Brain microvascular endothelial cell (primary cell): ENCODE results near the gene MANF.

ENCODE experiments used
- DNase-seq: peaks from one replicate; pipeline ENCODE4 v3.0.0-alpha.2; 2020
- H3K27ac ChIP-seq: fragments of 250-450 bp; sonication (Bioruptor Pico); 2 replicates; pipeline ENCODE4 v1.5.1; 2020; ENCODE audit warnings: mild to moderate bottlenecking, moderate library complexity
- H3K27me3 ChIP-seq: fragments of 250-450 bp; sonication (Bioruptor Pico); replicated peaks from 2 replicates; pipeline ENCODE4 v1.5.1; 2020; ENCODE audit warnings: mild to moderate bottlenecking
- H3K36me3 ChIP-seq: fragments of 250-450 bp; sonication (Bioruptor Pico); replicated peaks from 2 replicates; pipeline ENCODE4 v1.5.1; 2020; ENCODE audit warnings: mild to moderate bottlenecking
- H3K4me3 ChIP-seq: 2 replicates; pipeline ENCODE4 v1.5.1; 2011; ENCODE audit warnings: low read depth, mild to moderate bottlenecking, control low read depth, low read length, moderate library complexity
- CTCF ChIP-seq: IDR thresholded peaks from 2 replicates; pipeline ENCODE4 v1.5.1; 2011; ENCODE audit warnings: low read depth, mild to moderate bottlenecking, moderate library complexity, low read length, control low read depth, inconsistent platforms; ENCODE audit errors: missing control alignments
- in situ Hi-C: cut with HindIII; loops from 2 replicates; pipeline ENCODE4 v1.10.0; 2017; ENCODE audit warnings: low sequenced_read_pairs, low pct_ligation_motif_present

MANF gene

GRCh38 chr3:51340989-51341636, 44.0 kb upstream of the MANF start:
- H3K4me3 ChIP-seq, result no peak overlapping the region
- H3K27ac ChIP-seq, result peak overlapping the region; percentile 71
- peak; percentile 33 for DNase-seq
- TF ChIP-seq CTCF, result no peak
- H3K27me3 ChIP-seq, result no peaks in the 10 kb centered on the region
- no peaks in the 10 kb centered on the region for H3K36me3 ChIP-seq
- in situ Hi-C loops, result no loop called here

GRCh38 chr3:51343918-51344687, 41.0 kb upstream of the MANF start:
- in situ Hi-C loops, result no loop called here
- no peaks in the 10 kb centered on the region for H3K27me3 ChIP-seq
- H3K4me3 ChIP-seq, result no peak overlapping the region
- H3K36me3 ChIP-seq, result no peaks in the 10 kb centered on the region
- TF ChIP-seq CTCF, result no peak
- H3K27ac ChIP-seq, result no peak overlapping the region
- peak; percentile 92 for DNase-seq

- in situ Hi-C loops, result loop anchor here (25.0 kb wide), 1 partner anchor 238 kb away; no protein-coding TSS in a partner anchor
- no peak for DNase-seq
- no peak for TF ChIP-seq CTCF
- Histone ChIP-seq H3K4me3 (no peak overlapping the region), H3K27me3 (no peaks in the 10 kb centered on the region), H3K36me3 (no peaks in the 10 kb centered on the region), H3K27ac (no peak overlapping the region)
These were observed 34.3 kb upstream of the MANF start for GRCh38 chr3:51350751-51351150.

GRCh38 chr3:51353131-51353530, 32.0 kb upstream of the MANF start:
- DNase-seq, result no peak
- Histone ChIP-seq H3K27me3 (no peaks in the 10 kb centered on the region), H3K27ac (no peak overlapping the region), H3K36me3 (no peaks in the 10 kb centered on the region), H3K4me3 (no peak overlapping the region)
- no peak for TF ChIP-seq CTCF
- in situ Hi-C loops, result loop anchor here (25.0 kb wide), 1 partner anchor 241 kb away; no protein-coding TSS in a partner anchor

- no peak overlapping the region for H3K27ac ChIP-seq
- in situ Hi-C loops, result loop anchor here (25.0 kb wide), 1 partner anchor 241 kb away; no protein-coding TSS in a partner anchor
- TF ChIP-seq CTCF, result no peak
- H3K27me3 ChIP-seq, result no peaks in the 10 kb centered on the region
- no peak for DNase-seq
- no peaks in the 10 kb centered on the region for H3K36me3 ChIP-seq
- no peak overlapping the region for H3K4me3 ChIP-seq
These were observed 31.4 kb upstream of the MANF start for GRCh38 chr3:51353691-51354090.
